GM21717 (cell line): ENCODE measurements around the gene PUS3.

Source experiments
- ATAC-seq: cut with Tn5 transposase; IDR thresholded peaks from one replicate; pipeline ENCODE4 v1.9.1; 2021; ENCODE audit warnings: mild to moderate bottlenecking, moderate library complexity; ENCODE audit not compliant: unreplicated experiment

PUS3 gene, protein sequence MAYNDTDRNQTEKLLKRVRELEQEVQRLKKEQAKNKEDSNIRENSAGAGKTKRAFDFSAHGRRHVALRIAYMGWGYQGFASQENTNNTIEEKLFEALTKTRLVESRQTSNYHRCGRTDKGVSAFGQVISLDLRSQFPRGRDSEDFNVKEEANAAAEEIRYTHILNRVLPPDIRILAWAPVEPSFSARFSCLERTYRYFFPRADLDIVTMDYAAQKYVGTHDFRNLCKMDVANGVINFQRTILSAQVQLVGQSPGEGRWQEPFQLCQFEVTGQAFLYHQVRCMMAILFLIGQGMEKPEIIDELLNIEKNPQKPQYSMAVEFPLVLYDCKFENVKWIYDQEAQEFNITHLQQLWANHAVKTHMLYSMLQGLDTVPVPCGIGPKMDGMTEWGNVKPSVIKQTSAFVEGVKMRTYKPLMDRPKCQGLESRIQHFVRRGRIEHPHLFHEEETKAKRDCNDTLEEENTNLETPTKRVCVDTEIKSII

DNA sequence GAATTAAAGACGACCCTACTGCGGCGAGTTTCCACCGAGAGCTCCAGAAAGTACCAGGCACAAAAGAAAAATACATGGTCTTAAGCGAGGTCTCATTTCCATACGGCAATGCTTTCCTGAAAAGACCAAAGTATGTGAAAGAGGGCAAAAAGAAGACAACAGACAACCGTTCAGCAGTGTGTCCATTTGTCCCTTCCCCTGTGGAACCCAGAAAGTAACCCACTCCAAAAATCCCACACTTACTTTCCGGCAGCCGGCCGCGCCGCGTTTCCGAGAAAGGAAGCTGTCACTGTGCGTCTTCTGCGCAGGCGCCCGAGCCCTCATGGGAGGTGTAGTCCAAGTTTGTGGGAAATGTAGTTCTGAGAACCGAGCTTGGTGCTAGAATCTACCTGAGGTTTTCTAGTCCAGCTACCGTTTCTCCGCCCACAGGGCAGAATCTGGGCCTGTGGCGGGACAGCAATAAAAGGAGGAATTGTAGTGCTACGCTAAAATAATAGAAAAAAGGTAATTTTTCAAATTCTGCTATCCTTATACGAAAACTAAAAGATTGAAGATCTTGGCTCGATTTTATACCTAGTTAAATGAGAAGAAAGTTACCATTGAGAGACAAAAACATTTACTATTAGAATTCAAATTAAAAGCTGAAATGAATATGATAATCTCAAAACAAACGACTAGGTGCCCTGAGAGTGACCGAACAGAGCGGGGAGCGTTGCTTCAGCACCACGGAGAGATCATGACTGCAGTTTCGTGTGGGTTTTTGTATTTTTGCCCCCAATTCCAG lies at the start of gene PUS3:
Gene PUS3, minus strand, starts transcription at position 280 of the 784 bp plus-strand sequence. CDS start 6,922 bp downstream, outside the sequence.
- peak; percentile 97 for ATAC-seq

- no peak for ATAC-seq
Observed at GRCh38 chr11:125952559-125952958, 49.6 kb upstream of the PUS3 start.

DNA sequence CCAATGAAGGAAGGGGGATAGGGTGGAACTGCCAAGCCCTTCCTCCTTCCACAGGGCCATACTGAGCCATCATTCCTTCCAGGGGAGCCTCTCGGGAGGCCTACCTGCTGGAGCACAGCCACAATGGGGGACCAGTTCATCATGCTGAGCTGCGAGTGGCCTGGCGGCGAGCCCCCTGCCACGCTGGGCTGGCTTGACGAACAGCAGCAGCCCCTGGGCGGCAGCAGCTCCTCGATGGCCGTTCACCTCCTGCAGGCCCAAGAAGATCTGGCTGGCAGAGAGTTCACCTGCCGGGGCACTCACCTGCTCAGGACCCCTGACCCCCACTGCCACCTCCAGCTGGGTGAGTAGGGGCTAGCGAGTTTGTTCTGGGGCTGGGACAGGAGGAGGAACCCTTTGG lies 48.7 kb upstream of the PUS3 start:
- no peak for ATAC-seq

DNA sequence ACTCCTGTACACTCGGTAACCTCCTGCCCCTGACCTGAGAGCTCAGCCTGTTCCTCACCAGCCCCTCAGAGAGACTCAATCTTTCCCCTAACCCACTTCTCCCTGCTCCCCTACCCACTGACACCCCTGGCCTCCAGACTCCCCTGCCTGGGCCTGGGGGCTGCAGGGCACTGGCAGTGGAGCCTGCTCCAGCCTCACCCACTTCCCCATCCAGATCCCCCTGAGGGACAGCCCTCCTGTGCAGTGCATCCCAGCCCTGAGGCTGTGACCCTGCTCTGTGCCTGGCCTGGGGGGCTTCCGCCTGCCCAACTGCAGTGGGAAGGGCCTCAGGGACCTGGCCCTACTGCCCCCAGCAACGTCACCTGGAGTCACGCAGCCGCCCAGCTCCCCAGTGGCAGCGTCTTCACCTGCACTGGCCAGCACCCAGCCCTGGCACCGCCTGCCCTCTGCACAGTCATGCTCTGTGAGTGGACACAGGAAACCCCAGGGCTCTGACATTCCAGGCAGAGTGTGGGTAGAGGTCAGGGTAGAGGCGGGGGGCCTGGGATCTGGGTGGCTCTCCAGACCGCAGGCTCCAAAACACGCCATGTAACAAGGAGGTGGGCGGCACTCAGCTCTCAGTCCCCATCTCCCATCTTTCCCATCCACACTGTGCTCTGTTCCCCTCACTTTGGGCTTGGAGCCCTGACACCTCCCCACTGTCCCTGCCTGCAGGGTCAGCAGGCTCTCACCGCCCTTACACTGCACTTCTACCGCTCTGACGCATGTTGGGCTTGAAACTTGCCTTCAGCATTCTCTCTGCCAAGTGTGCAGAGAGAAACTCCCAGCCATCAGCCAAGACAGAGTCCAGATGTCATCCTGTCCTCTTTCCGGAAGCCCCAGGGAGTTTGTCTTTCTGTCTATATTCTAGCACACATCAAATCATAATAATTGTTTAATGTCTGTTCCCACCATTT lies 48.0 kb upstream of the PUS3 start:
- ATAC-seq: no peak

GRCh38 chr11:125950178-125950490 lies 47.1 kb upstream of the PUS3 start:
- no peak for ATAC-seq

GRCh38 chr11:125949271-125950177 lies 46.5 kb upstream of the PUS3 start:
- no peak for ATAC-seq

GRCh38 chr11:125948278-125949051 lies 45.5 kb upstream of the PUS3 start:
- no peak for ATAC-seq

- ATAC-seq: no peak
Observed at GRCh38 chr11:125947419-125948277, 44.6 kb upstream of the PUS3 start.

DNA sequence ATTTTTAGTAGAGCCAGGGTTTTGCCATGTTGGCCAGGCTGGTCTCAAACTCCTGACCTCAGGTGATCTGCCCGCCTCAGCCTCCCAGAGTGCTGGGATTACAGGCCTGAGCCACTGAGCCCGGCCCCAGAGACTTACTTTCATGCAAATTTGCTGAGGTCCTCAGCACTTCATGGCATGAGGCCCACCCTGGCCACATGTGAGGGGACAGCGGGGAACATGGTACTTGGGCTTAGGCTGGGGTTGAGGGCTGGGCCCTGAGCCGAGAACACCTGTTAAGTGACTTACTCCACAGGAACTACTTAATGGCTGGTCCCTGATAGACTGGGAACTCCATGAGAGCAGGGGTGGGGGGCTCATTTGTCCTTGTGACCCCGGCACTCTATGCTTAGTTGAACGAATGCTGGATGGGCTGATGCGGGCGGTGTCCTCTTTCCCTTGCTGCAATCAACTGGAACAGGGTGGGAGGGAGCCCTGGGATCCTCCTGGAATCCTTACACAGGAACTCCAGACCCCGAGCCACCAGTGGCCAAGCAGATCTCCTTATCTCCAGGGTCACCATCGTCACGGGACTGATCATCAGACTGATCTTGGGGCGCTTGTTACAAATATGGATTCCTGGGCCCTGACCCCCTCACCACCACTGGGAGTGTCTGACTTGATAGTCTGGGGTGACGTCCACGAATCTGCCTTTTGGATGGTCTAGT lies 43.9 kb upstream of the PUS3 start:
- ATAC-seq: no peak

DNA sequence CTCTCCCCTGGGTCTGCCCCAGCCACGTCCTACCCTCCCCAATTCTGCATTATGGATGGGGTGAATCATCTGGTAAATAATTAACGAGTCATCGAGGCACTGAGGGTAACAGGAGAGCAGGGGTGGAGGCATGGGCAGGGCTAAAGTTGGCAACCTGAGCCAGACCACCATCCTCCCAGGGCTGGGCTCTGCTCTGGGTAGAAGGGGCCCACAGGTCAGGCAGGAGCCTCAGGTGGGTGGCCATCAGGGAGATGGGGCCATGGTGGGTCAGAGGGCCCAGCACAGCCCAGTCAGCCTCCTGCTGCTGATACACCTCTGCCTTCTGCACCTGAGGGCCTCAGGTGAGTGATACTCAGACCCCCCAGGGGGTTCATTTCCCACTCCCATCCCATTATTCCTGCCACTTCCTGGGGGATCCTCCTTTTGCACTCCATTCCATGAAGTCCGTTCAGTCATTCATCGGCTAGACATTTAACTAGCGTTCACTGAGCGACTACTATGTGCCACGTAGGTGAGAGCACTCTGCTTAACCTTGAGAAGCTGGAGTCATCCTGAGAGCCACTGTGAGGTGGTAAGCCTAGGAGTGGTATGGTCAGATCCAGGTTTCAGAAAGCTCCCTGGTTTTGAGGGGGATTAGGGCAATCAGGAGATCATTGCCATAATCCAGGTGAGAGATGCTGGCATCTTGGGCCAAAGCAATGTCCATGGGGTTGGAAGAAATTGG lies 43.0 kb upstream of the PUS3 start, which contains the start of gene VSIG10L2:
Gene VSIG10L2, plus strand, starts transcription at position 248 of the 724 bp plus-strand sequence. Its CDS starts 12 bp downstream, at position 260.
- ATAC-seq: no peak

DNA sequence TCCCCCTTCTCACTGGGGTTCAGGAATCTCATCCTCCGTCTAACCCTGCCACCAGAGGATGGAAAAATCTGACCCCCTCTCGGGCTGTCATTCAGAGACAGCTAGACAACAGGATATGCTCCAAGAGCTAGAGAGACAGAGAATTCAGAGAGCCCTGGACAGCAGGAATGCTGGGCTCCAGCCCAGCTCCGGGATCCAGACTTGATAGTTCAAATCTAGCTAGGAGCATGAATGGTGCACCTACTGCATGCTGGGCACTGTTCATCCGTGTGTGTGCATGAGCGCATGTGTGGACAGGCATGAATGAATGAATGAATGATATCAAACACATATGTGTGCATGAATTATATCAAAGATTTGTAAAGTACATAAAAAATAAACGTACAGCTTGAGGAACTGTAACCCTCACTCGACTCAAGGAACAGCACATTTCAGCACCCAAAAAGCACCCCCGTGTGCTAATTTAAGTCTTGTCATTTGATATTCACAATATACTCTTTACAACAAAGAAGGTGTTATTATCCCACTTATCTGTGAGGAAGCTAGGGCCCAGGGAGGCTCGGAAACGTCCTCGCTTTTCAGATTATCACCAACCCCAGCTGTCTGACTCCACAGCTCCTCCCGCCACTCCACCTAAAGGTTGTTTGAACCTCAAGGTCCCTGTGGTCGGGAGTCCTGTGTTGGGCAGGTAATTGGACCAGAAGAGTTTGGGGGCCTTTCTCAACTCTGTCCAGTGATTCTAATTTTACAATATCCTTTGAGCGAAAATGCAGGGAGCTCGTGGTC lies 42.2 kb upstream of the PUS3 start:
- ATAC-seq: no peak

- no peak for ATAC-seq
Observed at GRCh38 chr11:125944350-125945010, 41.5 kb upstream of the PUS3 start.

GRCh38 chr11:125943661-125944349 lies 40.8 kb upstream of the PUS3 start:
- no peak for ATAC-seq

GRCh38 chr11:125942771-125943428 lies 39.9 kb upstream of the PUS3 start:
- ATAC-seq: no peak
